NT2/D1 (cell line): Measurements from ENCODE around the gene TMEM125.

ENCODE experiments used
- DNase-seq: peaks from one replicate; pipeline ENCODE4 v3.0.0-alpha.2; 2011; ENCODE audit warnings: low read depth, low spot score
- H3K27me3 ChIP-seq: 2 replicates; pipeline ENCODE4 v1.6.0; 2011; ENCODE audit warnings: mild to moderate bottlenecking; ENCODE audit not compliant: insufficient read length, insufficient read depth
- H3K36me3 ChIP-seq: 2 replicates; pipeline ENCODE4 v1.6.1; 2011; ENCODE audit warnings: mild to moderate bottlenecking, low read length, mixed read lengths; ENCODE audit not compliant: insufficient read depth, insufficient read length
- H3K4me1 ChIP-seq: 2 replicates; pipeline ENCODE4 v1.5.1; 2011; ENCODE audit not compliant: insufficient read depth, insufficient read length
- H3K4me3 ChIP-seq: 2 replicates; pipeline ENCODE4 v1.5.1; 2011; ENCODE audit warnings: low read depth; ENCODE audit not compliant: insufficient read length
- H3K9ac ChIP-seq: 2 replicates; pipeline ENCODE4 v1.6.0; 2011; ENCODE audit warnings: low read depth; ENCODE audit not compliant: insufficient read length
- H3K9me3 ChIP-seq: 2 replicates; pipeline ENCODE4 v1.5.1; 2011; ENCODE audit warnings: mild to moderate bottlenecking, low read length; ENCODE audit not compliant: insufficient read depth
- SUZ12 ChIP-seq: IDR thresholded peaks from 2 replicates; pipeline ENCODE4 v1.6.1; 2011; ENCODE audit not compliant: insufficient read length, insufficient read depth; ENCODE audit errors: extremely low read depth
- YY1 ChIP-seq: IDR thresholded peaks from 2 replicates; pipeline ENCODE4 v1.6.1; 2011; ENCODE audit not compliant: insufficient read length, insufficient read depth
- ZNF274 ChIP-seq: IDR thresholded peaks from 2 replicates; pipeline ENCODE4 v1.6.1; 2011; ENCODE audit warnings: mild to moderate bottlenecking, low read depth, low read length

TMEM125 gene

GRCh38 chr1:43308635-43309404, 39.0 kb downstream of the TMEM125 start:
- Histone ChIP-seq H3K4me1 (peaks cover 14% of the 10 kb centered on the region), H3K27me3 (no peaks in the 10 kb centered on the region), H3K9ac (no peak overlapping the region), H3K36me3 (no peaks in the 10 kb centered on the region), H3K4me3 (no peak overlapping the region), H3K9me3 (no peaks in the 10 kb centered on the region)
- DNase-seq, result no peak
- TF ChIP-seq ZNF274 (no peak), YY1 (no peak), SUZ12 (no peak)

GRCh38 chr1:43309405-43310025, 39.7 kb downstream of the TMEM125 start:
- TF ChIP-seq ZNF274, result no peak
- TF ChIP-seq YY1, result no peak
- TF ChIP-seq SUZ12, result no peak
- Histone ChIP-seq H3K9ac (no peak overlapping the region), H3K4me1 (peaks cover 7% of the 10 kb centered on the region), H3K4me3 (no peak overlapping the region), H3K27me3 (no peaks in the 10 kb centered on the region), H3K36me3 (no peaks in the 10 kb centered on the region), H3K9me3 (no peaks in the 10 kb centered on the region)
- DNase-seq, result no peak

DNA sequence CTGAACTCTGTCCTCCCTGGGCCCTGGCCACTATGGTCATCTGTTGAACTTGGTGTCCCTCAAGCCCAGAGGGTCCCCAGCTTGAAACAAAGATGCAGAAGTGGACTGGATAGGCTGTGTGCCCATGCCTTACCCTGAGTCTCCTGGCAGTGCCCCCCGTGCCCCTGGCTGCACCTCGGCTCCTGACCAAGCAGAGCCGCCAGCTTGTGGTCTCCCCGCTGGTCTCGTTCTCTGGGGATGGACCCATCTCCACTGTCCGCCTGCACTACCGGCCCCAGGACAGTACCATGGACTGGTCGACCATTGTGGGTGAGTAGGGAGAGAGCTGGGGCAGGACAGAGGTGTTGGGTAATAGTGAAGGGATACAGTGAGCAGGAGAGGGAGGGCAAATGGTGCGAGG, 41.7 kb downstream of the TMEM125 start:
- Histone ChIP-seq H3K4me3 (no peak overlapping the region), H3K27me3 (no peaks in the 10 kb centered on the region), H3K4me1 (peaks cover 3% of the 10 kb centered on the region), H3K36me3 (no peaks in the 10 kb centered on the region), H3K9ac (no peak overlapping the region), H3K9me3 (no peaks in the 10 kb centered on the region)
- DNase-seq, result no peak
- TF ChIP-seq ZNF274 (no peak), SUZ12 (no peak), YY1 (no peak)

GRCh38 chr1:43312212-43312623, 42.4 kb downstream of the TMEM125 start:
- Histone ChIP-seq H3K27me3 (no peaks in the 10 kb centered on the region), H3K36me3 (no peaks in the 10 kb centered on the region), H3K9ac (no peak overlapping the region), H3K4me3 (no peak overlapping the region), H3K4me1 (peaks cover 3% of the 10 kb centered on the region), H3K9me3 (no peaks in the 10 kb centered on the region)
- TF ChIP-seq YY1, result no peak
- no peak for TF ChIP-seq ZNF274
- TF ChIP-seq SUZ12, result no peak
- no peak for DNase-seq

DNA sequence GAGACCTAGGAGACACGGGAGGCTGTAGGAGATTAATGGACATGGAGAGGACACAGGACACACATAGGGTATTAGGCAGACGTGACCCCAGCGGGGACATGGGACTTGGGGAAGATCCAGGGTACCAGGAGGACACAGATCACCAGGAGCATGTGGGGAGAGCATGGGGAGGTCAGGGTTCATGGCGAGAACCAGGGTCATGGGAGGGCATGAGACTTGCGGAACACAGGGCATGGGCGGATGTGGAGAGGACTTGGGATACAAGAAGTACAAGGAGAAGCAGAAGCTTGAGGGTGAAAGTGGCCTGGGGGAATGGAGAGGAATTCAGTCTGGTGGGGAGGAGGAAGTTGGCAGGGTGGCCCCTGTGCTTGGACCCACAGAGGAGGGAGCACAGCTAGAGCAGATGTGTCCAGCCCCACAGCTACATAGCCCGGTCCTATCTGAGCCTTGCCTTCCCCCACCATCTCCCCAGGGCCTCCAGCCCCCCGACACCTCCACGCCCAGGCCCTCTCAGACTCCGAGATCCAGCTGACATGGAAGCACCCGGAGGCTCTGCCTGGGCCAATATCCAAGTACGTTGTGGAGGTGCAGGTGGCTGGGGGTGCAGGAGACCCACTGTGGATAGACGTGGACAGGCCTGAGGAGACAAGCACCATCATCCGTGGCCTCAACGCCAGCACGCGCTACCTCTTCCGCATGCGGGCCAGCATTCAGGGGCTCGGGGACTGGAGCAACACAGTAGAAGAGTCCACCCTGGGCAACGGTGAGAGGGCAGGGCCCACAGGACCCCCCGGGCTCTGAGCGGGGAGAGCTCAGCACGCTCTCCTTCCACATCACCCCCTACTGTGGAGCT, 43.1 kb downstream of the TMEM125 start:
- Histone ChIP-seq H3K27me3 (no peaks in the 10 kb centered on the region), H3K4me3 (no peak overlapping the region), H3K9ac (no peak overlapping the region), H3K4me1 (peaks cover 3% of the 10 kb centered on the region), H3K36me3 (no peaks in the 10 kb centered on the region), H3K9me3 (no peaks in the 10 kb centered on the region)
- TF ChIP-seq SUZ12, result no peak
- no peak for TF ChIP-seq ZNF274
- no peak for TF ChIP-seq YY1
- DNase-seq, result no peak

DNA sequence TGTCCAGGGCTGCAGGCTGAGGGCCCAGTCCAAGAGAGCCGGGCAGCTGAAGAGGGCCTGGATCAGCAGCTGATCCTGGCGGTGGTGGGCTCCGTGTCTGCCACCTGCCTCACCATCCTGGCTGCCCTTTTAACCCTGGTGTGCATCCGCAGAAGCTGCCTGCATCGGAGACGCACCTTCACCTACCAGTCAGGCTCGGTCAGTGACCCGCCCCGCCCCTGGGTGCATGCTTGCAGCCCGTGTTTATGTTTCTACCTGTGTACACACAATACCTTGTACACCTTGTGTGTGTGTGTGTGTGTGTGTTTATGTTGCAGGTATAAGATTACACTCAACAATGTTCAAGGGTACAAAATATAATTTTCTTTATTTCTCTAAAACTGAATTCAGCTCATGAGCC, 44.0 kb downstream of the TMEM125 start:
- Histone ChIP-seq H3K9ac (no peak overlapping the region), H3K4me1 (peaks cover 8% of the 10 kb centered on the region), H3K4me3 (no peak overlapping the region), H3K9me3 (no peaks in the 10 kb centered on the region), H3K27me3 (no peaks in the 10 kb centered on the region), H3K36me3 (no peaks in the 10 kb centered on the region)
- DNase-seq, result no peak
- TF ChIP-seq ZNF274 (no peak), YY1 (no peak), SUZ12 (no peak)

- TF ChIP-seq SUZ12 (no peak), YY1 (no peak), ZNF274 (no peak)
- Histone ChIP-seq H3K9me3 (no peaks in the 10 kb centered on the region), H3K36me3 (no peaks in the 10 kb centered on the region), H3K9ac (no peak overlapping the region), H3K27me3 (no peaks in the 10 kb centered on the region), H3K4me1 (peaks cover 8% of the 10 kb centered on the region), H3K4me3 (no peak overlapping the region)
- DNase-seq, result no peak
Observed at GRCh38 chr1:43314233-43314632, 44.5 kb downstream of the TMEM125 start.
